B cell (primary cell): Measurements from ENCODE around the gene POLR1B. TPM values are rescaled to one million over a fixed set of nuclear protein-coding genes. Genes with fewer than 3 reads are reported as not detected.

Experiments used
- ATAC-seq: fragments of 200-7000 bp; cut with Tn5 transposase; one replicate; pipeline ENCODE4 v1.10.0; 2021; ENCODE audit warnings: low read depth, mild to moderate bottlenecking, moderate number of reproducible peaks, moderate library complexity
- CTCF ChIA-PET: fragments of 350-600 bp; sonication (Branson Sonifier 250); formaldehyde crosslinking; loops from one replicate; lab custom pipeline; 2021; ENCODE audit warnings: antibody characterized with exemption, inconsistent platforms; lab: Charles Lee
- POLR2A ChIA-PET: fragments of 350-600 bp; sonication (Branson Sonifier 250); formaldehyde crosslinking; loops from one replicate; lab custom pipeline; 2021; ENCODE audit warnings: antibody characterized with exemption; lab: Charles Lee
- DNase-seq: peaks from one replicate; pipeline ENCODE4 v3.0.0; 2013
- H2AFZ ChIP-seq: 2 replicates; pipeline ENCODE4 v1.6.1; 2012; ENCODE audit warnings: mild to moderate bottlenecking, low read depth, low read length; ENCODE audit not compliant: insufficient read depth, poor library complexity, severe bottlenecking
- H3K27ac ChIP-seq, 2 donors: 1 replicate in 1 of 2; 2 replicates in 1 of 2; pipeline ENCODE4 v1.5.1; 2012 to 2013; ENCODE audit warnings: low read length in 2 of 2, mild to moderate bottlenecking in 2 of 2, moderate library complexity in 1 of 2
- H3K27me3 ChIP-seq, 4 experiments: fragments of 200-600 bp in 1 of 4; sonication (generic) in 1 of 4; replicated peaks in 1 of 4; 1 replicate in 2 of 4; 2 replicates in 2 of 4; pipeline versions ENCODE4 v1.6.1 to v1.7.0; 2013 to 2016; ENCODE audit warnings: low read length in 3 of 4, mild to moderate bottlenecking in 2 of 4, mixed read lengths in 1 of 4, moderate library complexity in 1 of 4; ENCODE audit not compliant: insufficient read depth in 4 of 4, control insufficient read depth in 3 of 4; ENCODE audit errors: control extremely low read depth in 1 of 4
- H3K36me3 ChIP-seq, 2 experiments: replicated peaks in 1 of 2; 1 replicate in 1 of 2; 2 replicates in 1 of 2; pipeline versions ENCODE4 v1.6.1 to v1.7.1; 2013; ENCODE audit warnings: low read length in 1 of 2; ENCODE audit not compliant: insufficient read depth in 2 of 2, control insufficient read depth in 1 of 2; ENCODE audit errors: control extremely low read depth in 1 of 2, extremely low read depth in 1 of 2
- H3K4me1 ChIP-seq, 2 donors: fragments of 200-600 bp in 1 of 2; sonication (generic) in 1 of 2; 1 replicate in 1 of 2; 2 replicates in 1 of 2; pipeline versions ENCODE4 v1.5.1 to v1.6.1; 2013 to 2017; ENCODE audit warnings: low read length in 2 of 2; ENCODE audit not compliant: control insufficient read depth in 2 of 2, insufficient read depth in 2 of 2
- H3K4me2 ChIP-seq: replicated peaks from 2 replicates; pipeline ENCODE3; 2012; ENCODE audit warnings: mild to moderate bottlenecking, low read depth, low read length; ENCODE audit not compliant: poor library complexity, severe bottlenecking
- H3K4me3 ChIP-seq, 5 experiments: fragments of 200-600 bp in 1 of 5; sonication (generic) in 1 of 5; 1 replicate in 3 of 5; 2 replicates in 2 of 5; pipeline versions ENCODE4 v1.5.1 to v1.7.0; 2011 to 2016; ENCODE audit warnings: low read length in 4 of 5, mild to moderate bottlenecking in 4 of 5, low read depth in 2 of 5, control low read depth in 1 of 5, moderate library complexity in 1 of 5; ENCODE audit not compliant: insufficient read depth in 1 of 5; ENCODE audit errors: control extremely low read depth in 1 of 5, extremely low read depth in 1 of 5
- H3K79me2 ChIP-seq: fragments of 200-600 bp; sonication (generic); one replicate; pipeline ENCODE4 v1.6.0; 2016; ENCODE audit warnings: low read length; ENCODE audit not compliant: control insufficient read depth, insufficient read depth
- H3K9ac ChIP-seq: fragments of 200-600 bp; sonication (generic); 2 replicates; pipeline ENCODE4 v1.6.1; 2017; ENCODE audit warnings: mild to moderate bottlenecking, low read length, moderate library complexity
- H3K9me3 ChIP-seq, 3 donors: one replicate each; pipeline versions ENCODE4 v1.6.1 to v1.7.1; 2013; ENCODE audit warnings: low read length in 2 of 3; ENCODE audit not compliant: control insufficient read depth in 2 of 3, insufficient read depth in 1 of 3; ENCODE audit errors: control extremely low read depth in 1 of 3
- H4K20me1 ChIP-seq: 2 replicates; pipeline ENCODE4 v1.6.0; 2012; ENCODE audit warnings: mild to moderate bottlenecking, low read length; ENCODE audit not compliant: insufficient read depth, control insufficient read depth, poor library complexity, severe bottlenecking
- H3K27ac Mint-ChIP-seq: one replicate; pipeline ENCODE4 v1.8.0; 2021; ENCODE audit warnings: mixed read lengths
- H3K27me3 Mint-ChIP-seq: one replicate; pipeline ENCODE4 v1.8.0; 2021; ENCODE audit warnings: mixed read lengths
- H3K4me1 Mint-ChIP-seq: one replicate; pipeline ENCODE4 v1.8.0; 2021; ENCODE audit warnings: mixed read lengths
- H3K4me3 Mint-ChIP-seq: one replicate; pipeline ENCODE4 v1.8.0; 2021; ENCODE audit warnings: mixed read lengths
- H3K9me3 Mint-ChIP-seq: one replicate; pipeline ENCODE4 v1.8.0; 2022; ENCODE audit warnings: mixed read lengths; ENCODE audit not compliant: insufficient read depth
- EZH2 ChIP-seq: IDR thresholded peaks from 2 replicates; pipeline ENCODE4 v1.6.1; 2012; ENCODE audit warnings: borderline replicate concordance, low read depth, mild to moderate bottlenecking, moderate library complexity, low read length; ENCODE audit not compliant: insufficient read depth, poor library complexity, severe bottlenecking
- WGBS: methylation state at CpG from one replicate; pipeline ENCODE4 v1.1.5; 2013; ENCODE audit warnings: missing lambda C conversion rate; ENCODE audit not compliant: insufficient coverage; 5-methylcytosine and 5-hydroxymethylcytosine counted together
- intact Hi-C: fragments of 100-400 bp; cut with micrococcal nuclease; formaldehyde crosslinking; loops from one replicate; pipeline ENCODE4 v1.10.0; 2022
- polyA plus RNA-seq: library from polyadenylated mRNA; depleted of rRNA; stranded (reverse); fragments of >200 nt; gene quantifications from 2 replicates; pipeline ENCODE4 v1.2.3, GENCODE V29; 2012
- total RNA-seq, 2 donors: library from RNA; stranded (reverse); fragments of 120-200 nt in 1 of 2; gene quantifications; 1 replicate in 1 of 2; 2 replicates in 1 of 2; pipeline versions ENCODE4 v1.2.3 to v1.2.4, GENCODE V29; 2013 to 2022
- TF ChIP-seq, protein P1 (sequence below): fragments of 200-600 bp; IDR thresholded peaks from one replicate; pipeline ENCODE4 v1.8.0; 2022; ENCODE audit warnings: antibody characterized with exemption, mild to moderate bottlenecking

Gene POLR1B
- total and polyA plus RNA-seq, 2 donors (not counting 1 experiment from before 2014, with no cell fraction given), result 7.0 to 32.5 TPM

DNA sequence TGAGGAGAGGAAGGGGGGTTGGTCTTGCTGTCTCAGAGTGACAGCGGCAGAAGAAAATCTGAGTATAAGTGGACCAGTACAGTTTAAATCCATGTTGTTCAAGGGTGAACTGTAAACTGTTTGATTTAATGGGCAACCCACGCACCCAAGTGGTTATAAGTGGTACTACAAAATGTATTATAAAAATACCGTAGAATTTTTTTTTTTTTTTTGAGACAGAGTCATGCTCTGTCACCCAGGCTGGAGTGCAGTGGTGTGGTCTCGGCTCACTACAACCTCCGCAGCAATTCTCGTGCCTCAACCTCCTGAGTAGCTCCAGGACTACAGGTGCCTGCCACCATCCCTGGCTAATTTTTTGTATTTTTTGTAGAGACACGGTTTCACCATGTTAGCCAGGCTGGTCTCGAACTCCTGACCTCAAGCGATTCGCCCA lies 40.1 kb downstream of the POLR1B start:
- CTCF ChIA-PET, result interaction anchor here (0.6 to 2.0 kb wide), 2 partner anchors 102 to 511 kb away, joined by 3 to 11 read pairs; no protein-coding TSS in a partner anchor
- 56% methylated on average over 8 of the region's 10 CpGs for WGBS

More for the DNA sequence above, 40.1 kb downstream of the POLR1B start:
- Histone ChIP-seq H3K4me1 (peaks cover 13 to 25% of the 10 kb centered on the region in 2 donors), H3K4me3 (no peak overlapping the region), H3K9ac (no peak overlapping the region), H3K79me2 (no peaks in the 10 kb centered on the region), H3K36me3 (peaks cover 0 to 13% of the 10 kb centered on the region in 2 experiments), H3K9me3 (peaks cover 0 to 11% (median 0%) of the 10 kb centered on the region in 3 donors), H3K27ac (no peak overlapping the region), H4K20me1 (no peaks in the 10 kb centered on the region), H3K4me2 (no peak overlapping the region), H2AFZ (no peak overlapping the region), H3K27me3 (no peaks in the 10 kb centered on the region)
- DNase-seq (peak; percentile 72), ATAC-seq (peak; percentile 29)
- Mint-ChIP-seq H3K27me3 (no peaks in the 10 kb centered on the region), H3K4me1 (peaks cover 33% of the 10 kb centered on the region), H3K9me3 (no peaks in the 10 kb centered on the region), H3K27ac (peak overlapping the region; percentile 39), H3K4me3 (peak overlapping the region; percentile 32)
- intact Hi-C loops, result loop anchor here (2.0 to 5.0 kb wide), 3 partner anchors 325 to 700 kb away; partner anchors contain the start of genes ANAPC1 and ZC3H8
- no peak for TF ChIP-seq EZH2
- TF ChIP-seq, protein P1, sequence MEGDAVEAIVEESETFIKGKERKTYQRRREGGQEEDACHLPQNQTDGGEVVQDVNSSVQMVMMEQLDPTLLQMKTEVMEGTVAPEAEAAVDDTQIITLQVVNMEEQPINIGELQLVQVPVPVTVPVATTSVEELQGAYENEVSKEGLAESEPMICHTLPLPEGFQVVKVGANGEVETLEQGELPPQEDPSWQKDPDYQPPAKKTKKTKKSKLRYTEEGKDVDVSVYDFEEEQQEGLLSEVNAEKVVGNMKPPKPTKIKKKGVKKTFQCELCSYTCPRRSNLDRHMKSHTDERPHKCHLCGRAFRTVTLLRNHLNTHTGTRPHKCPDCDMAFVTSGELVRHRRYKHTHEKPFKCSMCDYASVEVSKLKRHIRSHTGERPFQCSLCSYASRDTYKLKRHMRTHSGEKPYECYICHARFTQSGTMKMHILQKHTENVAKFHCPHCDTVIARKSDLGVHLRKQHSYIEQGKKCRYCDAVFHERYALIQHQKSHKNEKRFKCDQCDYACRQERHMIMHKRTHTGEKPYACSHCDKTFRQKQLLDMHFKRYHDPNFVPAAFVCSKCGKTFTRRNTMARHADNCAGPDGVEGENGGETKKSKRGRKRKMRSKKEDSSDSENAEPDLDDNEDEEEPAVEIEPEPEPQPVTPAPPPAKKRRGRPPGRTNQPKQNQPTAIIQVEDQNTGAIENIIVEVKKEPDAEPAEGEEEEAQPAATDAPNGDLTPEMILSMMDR, result peak; percentile 76
- POLR2A ChIA-PET, result no interaction called here
